Muscle of arm (tissue), 12 donors: ENCODE results near the gene CLEC16A. TPM values are rescaled to one million over a fixed set of nuclear protein-coding genes. Genes with fewer than 3 reads are reported as not detected.

Experiments
- DNase-seq: peaks from one replicate; pipeline ENCODE4 v3.0.0-alpha.2; 2013
- polyA plus RNA-seq, 12 donors: library from polyadenylated mRNA; unstranded; fragments of 120-200 nt; gene quantifications; one replicate each; pipeline ENCODE4 v1.2.1, GENCODE V29; 2013; ENCODE audit not compliant: insufficient read length in 12 of 12

Gene CLEC16A
- polyA plus RNA-seq, 12 donors = 11.8 to 16.1 (median 14.0) TPM; not detected in 1

DNA sequence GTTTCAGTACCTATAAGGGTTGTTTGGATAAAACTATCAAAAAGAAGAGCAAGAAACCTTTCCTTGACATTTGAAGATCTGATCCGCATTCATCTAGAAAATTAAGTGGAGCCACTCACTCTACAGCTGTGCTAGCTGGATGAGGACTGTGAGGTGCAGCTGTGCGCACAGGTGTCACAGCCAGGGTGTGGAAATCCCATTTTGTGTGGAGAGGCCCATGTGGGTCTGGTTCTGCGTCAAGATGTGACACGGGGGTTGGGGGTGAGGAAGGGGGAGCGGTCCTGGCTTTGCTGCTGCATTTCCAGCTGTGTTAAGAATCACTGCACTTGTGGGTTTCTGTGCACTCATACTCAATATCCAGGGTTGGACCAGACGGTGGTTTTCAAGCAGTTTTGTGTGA lies 70.7 kb downstream of the CLEC16A start:
- DNase-seq = peak; percentile 45

DNA sequence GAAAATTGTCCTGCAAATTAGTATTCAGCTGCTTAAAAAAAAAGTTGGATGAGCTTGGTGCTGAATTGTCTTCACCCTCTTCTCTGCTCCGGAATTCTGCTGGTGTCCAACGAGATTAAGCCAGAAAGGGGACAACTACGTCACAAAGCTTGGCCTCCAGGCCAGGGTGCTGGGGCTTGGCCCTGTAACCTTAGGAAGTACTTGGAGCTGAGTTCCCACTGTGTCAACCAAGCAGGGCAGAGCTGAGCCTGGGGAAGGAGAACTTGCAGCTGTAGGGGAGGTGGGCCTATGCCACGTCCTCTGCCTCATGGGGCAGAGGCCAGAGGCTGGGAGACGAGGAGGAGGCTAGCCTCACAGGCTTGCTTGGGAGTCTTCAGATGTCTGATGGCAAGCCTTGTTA lies 71.2 kb downstream of the CLEC16A start:
- DNase-seq = no peak

DNA sequence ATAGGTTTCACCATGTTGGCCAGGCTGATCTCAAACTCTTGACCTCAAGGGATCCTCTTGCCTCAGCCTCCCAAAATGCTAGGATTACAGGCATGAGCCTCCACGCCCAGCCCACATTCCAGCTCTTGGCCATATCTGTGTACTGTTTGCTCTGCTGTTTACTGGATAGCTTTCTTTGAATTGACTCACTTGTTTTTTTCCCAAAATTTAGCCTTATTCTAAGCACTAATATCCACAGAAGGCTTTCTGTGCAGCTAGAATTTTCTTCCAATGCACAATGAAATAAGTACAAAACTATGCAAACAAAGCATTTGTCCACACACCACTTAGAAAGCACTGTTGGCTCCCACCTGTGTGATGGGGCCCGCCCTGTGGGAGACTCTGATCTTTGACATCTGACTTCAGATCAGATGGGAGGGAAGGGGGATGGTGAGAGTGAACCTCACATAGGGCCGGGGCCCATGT lies 72.2 kb downstream of the CLEC16A start:
- DNase-seq = no peak

- no peak for DNase-seq
Measured at GRCh38 chr16:11016993-11017392, 72.6 kb downstream of the CLEC16A start.

DNA sequence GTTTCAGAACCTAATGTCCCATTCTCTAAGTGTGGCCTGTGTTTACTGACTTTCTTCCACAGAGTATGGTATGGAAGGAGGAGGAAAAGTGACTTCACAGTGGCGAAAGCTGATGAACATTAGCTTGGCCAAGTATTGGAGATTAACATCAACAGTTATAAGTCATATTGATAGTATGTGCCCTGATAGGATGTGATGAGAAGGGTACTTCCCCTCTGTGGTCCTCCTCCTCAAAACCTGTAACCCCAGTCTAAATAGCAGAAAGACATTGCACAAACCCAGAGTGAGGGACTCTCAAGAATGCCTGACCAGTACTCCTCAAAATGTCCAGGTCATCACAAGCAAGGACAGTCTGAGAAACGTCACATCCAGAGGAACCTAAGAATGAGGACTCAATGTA lies 73.1 kb downstream of the CLEC16A start:
- no peak for DNase-seq

GRCh38 chr16:11020388-11020787 lies 76.0 kb downstream of the CLEC16A start:
- no peak for DNase-seq

DNA sequence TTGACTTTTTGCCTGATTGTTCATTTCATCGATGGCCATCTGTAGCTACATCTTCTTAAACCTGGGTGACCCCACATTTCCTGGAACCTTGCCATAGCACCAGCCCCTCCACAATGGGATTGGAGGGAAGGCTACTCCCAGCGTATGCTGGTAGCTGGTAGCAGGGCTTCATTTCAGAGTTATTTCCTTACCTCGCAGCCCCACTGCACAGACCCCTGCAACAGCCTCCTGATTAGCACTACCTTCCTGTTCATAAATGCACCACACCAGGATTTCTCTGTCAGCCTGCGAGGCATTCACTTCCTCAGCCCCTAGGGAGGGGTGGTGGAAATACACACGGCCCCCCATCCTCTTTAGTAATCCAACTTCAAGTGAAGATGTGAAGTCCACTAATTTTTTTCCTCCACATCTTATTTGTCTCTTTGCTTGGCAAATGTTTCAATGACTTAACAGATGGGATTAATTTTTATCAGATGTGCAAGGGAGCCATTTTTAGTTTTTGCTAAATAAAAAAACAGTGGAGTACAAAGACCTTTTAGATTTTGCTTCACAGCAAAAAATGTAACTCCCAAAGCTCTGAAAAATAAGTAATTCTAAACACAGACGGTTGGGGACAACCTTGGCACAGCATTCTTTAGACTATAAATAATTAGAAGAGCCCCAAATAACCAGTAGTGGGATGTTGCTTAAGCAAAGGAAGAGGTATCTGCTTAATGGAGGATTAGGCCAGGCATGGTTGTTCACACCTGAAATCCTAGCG lies 76.6 kb downstream of the CLEC16A start:
- DNase-seq = peak; percentile 58

GRCh38 chr16:11022002-11022401 lies 77.6 kb downstream of the CLEC16A start:
- DNase-seq = no peak

DNA sequence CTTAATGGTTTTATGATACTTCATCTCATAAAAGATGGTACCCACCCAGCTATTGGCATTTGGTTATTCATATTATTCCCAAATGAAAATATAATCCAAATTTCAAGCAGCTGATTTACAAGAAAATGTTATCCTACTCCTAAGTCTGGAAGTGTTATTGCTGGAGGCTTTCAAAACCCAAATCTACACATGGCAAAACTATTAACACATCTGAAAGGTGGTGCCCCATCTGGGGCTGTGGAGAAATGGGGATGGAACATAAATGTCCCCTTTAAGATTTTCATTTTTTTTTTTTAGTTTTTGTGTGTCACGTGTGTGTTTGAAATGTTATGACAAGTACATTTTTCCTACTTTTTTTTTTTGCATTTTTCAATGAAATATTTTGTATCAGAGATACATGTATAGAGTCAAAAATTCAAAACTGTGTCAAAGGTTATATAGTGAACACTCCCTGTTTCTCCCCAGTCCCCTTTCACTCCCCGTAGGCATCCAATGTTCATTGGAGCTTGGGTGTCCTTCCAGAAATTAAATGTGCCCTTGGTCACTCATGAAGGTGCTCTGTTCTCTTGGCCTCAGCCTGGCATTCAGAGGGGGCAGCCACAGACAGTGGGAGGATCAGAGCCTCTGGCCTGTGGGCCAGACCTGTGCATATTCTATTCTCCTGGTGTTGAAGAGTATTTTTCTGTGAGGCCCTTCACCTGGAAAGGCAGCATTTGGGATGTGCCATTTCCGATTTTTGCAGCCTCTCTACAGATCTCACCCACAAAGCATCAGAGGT lies 79.1 kb downstream of the CLEC16A start:
- no peak for DNase-seq

DNA sequence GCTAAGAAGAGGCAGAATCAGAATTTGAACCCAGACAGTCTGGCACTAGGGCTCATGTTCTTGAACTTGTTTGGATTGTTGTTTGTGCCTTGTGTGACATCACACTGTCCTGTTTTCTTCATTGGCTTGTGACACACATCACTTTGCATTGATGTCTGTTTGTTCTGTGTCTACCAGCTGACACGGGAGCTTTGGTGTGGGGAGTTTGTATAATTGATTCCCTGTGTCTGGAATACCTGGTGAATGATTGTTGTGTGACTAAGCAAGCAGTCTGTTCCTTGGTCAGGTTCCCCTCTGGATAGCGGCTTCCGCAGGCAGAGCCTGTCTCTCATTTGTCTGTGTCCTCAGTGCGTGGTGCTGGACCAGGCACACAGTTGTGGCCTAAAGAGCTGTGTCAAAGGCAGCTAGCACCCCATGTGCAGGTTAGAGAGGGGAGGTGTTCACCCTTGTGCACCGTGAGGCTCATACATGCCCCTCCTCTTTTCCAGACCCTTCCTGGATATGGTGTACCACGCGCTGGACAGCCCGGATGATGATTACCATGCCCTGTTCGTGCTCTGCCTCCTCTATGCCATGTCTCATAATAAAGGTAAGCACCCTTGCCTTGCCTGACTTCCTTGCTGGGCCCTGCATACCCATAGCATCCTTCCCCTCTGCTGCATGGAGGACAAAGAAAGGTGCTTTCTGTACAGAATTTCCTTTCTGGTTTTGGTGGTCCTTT lies 80.1 kb downstream of the CLEC16A start:
- no peak for DNase-seq

DNA sequence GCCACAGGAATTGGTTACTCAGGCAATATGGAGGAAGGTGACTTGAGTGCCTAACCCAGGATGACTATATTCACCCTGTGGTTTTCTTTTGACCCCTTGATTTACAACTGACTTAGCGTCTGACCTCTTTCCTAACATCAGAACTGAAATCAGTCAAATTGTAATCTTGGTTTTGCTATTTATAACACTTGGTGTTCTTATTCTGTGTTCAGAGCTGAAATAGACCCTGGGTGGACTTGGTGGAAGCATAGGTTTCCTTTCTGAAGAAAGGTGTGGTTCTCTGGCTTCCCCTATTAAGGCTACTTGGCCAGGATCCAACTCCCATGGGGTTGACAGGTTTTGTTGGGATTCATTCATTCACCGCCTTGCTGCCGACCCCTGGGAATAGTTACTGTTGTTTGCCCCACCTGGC lies 80.8 kb downstream of the CLEC16A start:
- no peak for DNase-seq

GRCh38 chr16:11029948-11030347 lies 85.6 kb downstream of the CLEC16A start:
- no peak for DNase-seq

DNA sequence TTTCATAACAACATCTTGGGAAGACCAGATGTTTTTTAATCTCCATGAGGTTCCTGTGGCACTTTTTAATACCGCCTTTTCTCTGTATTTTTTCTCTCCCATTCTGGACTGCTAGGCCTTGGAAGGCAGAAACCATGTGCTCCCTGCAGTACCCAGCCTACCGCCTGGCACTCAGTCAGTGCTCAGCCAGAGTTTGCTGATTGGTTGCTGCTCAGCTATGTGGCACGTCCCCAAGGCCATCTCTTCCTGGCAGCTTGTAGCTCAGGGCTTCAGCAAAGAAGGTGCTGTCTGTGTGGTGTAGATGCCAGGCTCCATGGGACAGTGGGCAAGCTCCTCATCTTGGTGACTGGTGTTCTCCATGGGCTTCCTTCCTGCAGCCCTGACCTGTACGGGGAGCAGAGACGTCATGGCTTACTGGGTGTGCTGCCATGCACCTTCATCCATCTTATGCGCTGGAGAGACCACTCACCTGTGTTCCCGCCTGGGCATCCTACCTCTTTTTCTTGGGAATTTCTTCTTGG lies 86.7 kb downstream of the CLEC16A start:
- DNase-seq = no peak

GRCh38 chr16:11032000-11032921 lies 87.9 kb downstream of the CLEC16A start:
- DNase-seq = no peak

- DNase-seq = peak; percentile 91
Measured at GRCh38 chr16:11032922-11033291, 88.5 kb downstream of the CLEC16A start.

GRCh38 chr16:11033629-11034420 lies 89.5 kb downstream of the CLEC16A start:
- peak; percentile 81 for DNase-seq

GRCh38 chr16:11034481-11034931 lies 90.1 kb downstream of the CLEC16A start:
- no peak for DNase-seq

- DNase-seq = no peak
Measured at GRCh38 chr16:11035096-11035495, 90.7 kb downstream of the CLEC16A start.

DNA sequence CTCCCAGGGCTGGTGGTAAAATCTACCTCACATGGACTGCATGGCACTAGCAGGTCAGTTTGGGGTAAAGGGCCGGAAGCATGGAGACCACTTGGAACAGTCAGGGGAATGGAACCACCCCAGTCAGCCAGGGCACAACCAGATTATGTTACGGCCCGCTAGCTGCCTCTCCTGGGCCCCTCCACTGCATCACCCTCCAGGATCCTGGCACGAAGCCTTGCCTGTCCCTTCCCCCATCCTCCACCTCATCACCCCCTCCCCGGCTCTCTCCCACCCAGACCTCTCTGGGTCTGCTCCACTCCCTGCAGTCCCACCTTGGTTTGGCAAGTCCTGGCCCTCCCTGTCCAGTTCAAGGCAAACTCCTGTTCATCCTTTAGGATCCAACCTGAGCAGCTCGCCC lies 91.7 kb downstream of the CLEC16A start:
- DNase-seq = no peak

- DNase-seq = no peak
Measured at GRCh38 chr16:11036868-11037410, 92.6 kb downstream of the CLEC16A start.
